CD4-positive, alpha-beta T cell treated with Interleukin-17A for 4 hours (primary cell): Measurements from ENCODE around the gene IL18R1.
A peak's percentile ranks its signal among the peaks of the same experiment; 100 is the strongest.

Experiments
- DNase-seq: peaks from one replicate; pipeline ENCODE4 v3.0.0-alpha.2; 2020; ENCODE audit warnings: mixed read lengths

IL18R1 gene

DNA sequence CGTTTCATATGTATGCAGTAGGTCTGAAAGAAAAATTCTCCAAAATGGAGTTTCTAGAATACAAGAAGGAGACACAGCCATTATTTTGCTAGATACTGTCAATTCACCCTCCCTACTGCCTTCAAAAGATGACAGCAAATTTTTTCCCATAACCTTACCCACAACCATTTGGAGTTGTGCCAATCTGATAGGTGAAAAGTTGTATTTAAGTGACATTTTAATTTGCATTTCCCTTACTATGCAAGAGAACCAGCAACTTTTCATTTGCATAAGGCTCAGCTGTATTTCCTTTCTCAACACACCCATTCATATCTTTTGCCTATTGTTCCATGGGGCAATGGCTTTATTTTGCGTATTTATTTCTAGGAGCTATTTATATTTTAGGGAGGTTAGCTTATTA is 36.0 kb downstream of the IL18R1 start:
- peak; percentile 13 for DNase-seq

DNA sequence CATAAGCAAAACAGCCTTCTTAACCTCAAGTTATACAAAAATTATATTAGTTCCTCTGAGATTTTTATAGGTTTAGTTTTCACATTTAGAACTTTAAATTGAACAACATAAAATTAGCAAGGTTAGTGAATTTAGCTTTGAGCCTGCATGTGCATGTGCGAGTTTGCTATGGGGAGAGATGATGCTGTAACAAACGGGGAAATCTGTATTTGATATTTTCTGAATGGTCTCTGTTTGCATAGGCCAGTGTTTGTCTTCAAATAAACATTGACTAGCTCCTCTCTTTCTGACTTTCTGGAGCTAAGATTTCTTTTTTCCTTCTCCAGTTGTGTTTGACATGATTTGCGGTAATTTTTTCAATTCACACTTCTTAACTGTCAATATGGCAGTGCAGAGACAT is 36.5 kb downstream of the IL18R1 start:
- DNase-seq: no peak

GRCh38 chr2:102392942-102393341 is 37.3 kb downstream of the IL18R1 start:
- no peak for DNase-seq

DNA sequence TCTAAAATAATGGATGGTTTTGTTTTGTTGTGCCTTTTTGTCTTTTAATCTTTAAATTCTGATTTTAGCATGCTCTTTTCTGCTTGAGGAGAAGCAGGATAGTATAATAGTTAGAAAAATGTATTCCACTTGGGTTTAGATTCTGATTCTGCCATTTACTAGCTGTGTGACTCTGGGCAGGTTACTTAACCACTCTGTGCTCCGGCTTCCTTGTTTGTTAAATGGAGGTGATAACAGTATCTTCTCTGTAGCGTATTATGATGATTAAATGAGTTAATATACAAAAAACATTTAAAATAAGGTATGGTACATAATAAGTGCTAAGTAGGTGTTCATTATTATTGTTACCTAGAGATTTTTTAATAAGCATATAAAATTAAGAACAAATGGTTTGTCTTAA is 40.4 kb downstream of the IL18R1 start:
- no peak for DNase-seq

DNA sequence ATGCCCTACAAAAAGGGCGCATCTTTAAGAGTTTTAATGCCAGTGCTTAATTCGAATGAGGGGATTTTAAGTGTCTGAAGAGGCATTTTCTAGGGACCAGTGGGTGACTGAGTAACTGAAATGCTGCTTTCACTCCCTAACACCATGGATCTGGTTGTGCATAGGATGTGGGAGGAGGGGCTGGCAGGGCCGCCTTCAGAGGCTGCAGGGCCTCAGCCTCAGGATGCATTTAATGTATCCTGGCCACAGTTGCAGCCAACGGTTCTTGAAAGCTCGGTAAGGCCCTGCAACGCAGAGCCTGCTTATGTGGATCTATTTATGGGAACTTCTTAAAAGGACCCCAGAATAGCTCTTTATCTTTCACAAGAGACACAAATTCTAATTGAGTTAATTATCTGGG is 41.6 kb downstream of the IL18R1 start:
- no peak for DNase-seq

DNA sequence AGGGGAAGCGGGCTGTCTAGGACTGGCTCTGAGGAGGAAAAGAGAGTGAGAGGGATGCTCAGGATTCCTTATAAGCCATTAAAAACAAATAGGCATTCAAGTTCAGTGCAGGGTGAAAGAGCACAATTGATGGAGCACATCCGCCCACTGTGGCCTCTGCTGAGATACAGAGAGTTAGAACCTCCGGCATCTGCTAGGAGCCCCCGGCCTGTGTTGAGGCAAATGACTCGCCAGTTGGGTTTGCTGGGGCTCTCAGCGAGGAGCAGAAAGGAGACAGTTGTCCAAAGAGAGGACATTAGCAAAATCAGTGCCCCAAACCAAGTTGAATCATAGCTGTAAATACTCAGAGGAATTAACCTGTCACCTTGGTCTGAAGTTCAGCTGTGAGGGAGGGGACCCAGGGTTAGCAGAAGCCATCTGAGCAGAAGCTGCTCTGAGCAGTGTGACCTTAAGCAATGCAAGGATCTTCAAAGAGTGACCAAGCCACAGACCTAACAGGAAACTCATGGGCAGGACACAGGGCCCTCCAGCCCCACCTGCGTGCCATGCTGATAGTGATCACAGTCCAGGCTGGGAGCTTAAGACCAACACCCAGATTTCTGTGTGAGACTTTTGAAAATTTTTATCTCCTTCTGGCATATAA is 44.0 kb downstream of the IL18R1 start:
- DNase-seq: no peak

- no peak for DNase-seq
Measured at GRCh38 chr2:102401456-102401855, 45.9 kb downstream of the IL18R1 start.

DNA sequence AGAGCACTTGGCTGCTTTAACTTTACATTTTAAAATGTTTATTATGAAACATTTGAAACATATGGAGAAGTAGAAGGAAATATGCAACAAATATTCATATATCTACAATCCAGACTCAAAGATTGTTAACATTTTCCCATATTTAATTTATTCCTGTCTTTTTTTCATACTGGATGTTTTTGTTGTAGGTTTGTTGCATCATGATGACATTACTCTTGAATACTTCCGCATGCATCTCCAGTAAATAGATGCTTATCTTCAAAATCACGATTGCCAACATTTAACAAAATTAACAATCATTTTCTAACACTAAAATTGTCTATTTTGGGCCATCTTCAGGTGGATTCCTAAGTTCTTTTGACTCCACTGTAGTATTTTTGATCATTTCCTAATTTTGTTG is 46.3 kb downstream of the IL18R1 start:
- DNase-seq: no peak

- DNase-seq: no peak
Measured at GRCh38 chr2:102410952-102411351, 55.4 kb downstream of the IL18R1 start.

DNA sequence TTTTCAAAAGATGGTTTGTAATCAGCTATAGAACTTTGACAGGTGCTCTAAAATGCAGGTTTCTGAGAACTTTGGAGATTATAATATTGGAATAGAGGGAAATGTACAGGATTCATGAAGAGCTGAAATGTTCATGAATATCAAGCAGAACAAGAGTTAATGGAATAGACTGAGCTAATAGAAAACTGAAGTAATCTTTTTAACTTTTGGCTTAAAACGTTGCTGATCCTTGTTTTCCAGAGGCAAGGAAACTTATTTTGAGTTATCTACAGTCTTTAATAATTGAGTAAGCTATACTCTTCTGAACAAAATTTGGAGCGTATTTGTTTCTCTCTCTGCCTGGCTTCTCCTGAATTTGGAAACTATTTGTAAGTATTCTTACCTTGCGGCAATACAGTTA is 56.6 kb downstream of the IL18R1 start:
- no peak for DNase-seq

DNA sequence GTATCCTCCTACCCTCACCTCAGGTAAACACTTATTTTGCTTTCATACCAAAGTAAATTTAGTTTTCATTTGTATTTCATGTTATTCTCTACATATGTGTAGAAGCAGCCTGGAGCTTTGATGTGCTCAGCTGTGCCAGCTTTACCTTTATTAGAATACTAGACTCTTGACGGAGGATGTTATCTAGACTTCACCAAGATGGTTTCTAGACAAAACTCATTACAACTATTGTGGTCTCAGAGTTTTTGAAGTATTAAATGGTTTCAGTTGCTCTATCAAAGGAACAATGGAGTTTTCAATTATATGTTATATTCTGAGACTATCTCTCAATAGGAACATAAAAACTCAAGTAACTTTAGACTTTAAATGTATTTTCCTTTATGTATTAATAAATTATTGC is 62.4 kb downstream of the IL18R1 start:
- DNase-seq: peak; percentile 14

DNA sequence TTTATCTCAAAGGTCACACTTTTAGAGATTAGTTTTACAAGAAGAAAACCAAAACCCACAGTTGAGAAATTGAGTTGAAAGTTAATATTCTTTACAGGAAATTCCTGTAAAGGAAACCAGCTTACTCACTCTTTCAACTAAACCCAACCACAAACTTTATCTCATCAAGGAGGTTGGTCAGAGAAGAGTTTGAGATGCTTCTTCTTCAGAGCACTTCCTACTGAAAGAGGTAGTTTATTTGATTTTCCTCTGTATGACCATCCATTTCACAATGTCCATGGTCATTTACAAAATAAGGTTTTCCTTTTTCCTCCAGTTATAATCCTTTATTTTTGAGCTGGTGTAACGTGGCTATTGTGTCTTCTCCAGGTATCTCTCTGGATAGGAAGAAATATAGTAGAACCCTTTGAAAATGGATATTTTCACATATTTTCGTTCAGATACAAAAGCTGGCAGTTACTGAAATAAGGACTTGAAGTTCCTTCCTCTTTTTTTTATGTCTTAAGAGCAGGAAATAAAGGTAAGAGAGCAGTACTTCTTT is 62.9 kb downstream of the IL18R1 start:
- DNase-seq: no peak

- no peak for DNase-seq
Measured at GRCh38 chr2:102420290-102420689, 64.7 kb downstream of the IL18R1 start.

DNA sequence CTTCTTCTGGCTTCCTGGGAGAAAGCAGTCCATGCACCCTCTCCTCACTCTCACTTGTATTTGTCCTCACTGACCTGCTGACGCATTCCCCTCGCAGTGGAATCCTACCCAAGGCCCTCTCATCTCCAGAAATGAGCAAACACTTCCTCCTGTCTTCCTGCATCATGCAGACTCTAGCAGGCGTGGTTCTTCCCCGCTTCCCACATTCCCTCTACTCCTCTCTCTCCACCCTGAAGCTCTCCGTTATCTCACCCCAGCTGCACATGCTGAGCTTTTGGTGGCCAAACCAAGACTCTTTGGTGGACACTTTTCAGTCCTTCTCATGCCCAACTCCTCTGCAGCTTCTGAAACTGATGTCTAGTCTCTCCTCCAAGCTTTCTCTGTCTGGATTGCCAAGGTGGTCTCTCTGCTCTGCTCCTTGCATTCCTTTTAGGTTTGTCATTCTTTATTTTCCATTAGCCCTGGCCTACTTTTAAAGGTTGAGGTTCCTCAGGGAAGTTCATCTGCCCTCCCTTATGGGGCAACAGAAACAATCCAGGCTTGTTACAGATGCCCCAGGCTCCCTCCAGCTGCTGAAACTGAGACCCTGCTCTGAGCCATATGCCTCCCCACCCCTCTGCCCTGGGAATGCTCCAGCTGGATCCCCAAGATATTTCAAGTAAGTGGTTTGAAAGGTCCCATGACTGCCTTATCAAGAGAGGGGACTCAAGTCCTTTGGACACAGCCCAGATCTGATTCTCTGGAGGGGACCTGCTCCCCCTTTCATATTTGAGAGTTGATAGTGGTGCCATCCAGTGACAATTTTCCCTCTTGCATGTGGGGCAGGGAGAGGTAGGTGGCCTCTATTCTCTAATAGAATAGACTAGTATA is 66.5 kb downstream of the IL18R1 start:
- DNase-seq: no peak

DNA sequence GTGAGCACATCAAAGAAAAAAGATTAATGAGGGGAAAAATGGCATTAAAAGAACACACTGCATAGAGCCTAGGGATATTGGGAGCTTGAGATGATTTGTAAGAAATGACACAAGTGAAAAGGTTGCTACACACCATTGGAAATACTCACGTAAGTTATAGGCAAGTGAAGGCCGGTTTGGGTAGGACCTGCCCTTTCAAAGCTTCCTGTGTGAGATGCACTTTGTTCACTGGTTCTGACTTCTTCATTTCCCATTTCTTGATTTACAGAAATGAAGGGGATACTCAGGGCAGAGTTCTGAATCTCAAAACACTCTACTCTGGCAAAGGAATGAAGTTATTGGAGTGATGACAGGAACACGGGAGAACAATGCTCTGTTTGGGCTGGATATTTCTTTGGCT is 67.3 kb downstream of the IL18R1 start, which contains the start of gene IL18RAP:
IL18RAP (plus strand) TSS at position 251 of the 400 bp plus-strand sequence; CDS start at position 369, 118 bp downstream.
- no peak for DNase-seq

- no peak for DNase-seq
Measured at GRCh38 chr2:102423368-102423767, 67.8 kb downstream of the IL18R1 start.

DNA sequence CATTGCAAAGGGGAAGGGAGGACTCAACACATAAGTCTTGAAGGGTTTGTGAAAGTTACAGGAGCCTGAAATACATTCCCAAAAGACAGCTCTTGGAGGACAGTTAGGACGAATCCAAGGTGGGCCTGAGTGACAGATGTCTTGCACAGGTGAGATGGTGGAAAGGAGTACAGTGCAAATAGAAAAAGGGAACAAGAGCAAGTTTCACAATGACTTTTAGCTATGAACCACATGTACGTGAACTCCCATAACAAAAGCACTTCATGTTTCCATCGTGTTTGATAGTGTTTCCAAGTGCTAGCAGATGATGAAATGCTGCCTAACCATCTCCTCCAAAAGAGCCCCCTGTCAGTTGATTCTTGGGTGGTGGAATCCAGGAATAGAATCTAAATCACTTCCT is 69.2 kb downstream of the IL18R1 start:
- no peak for DNase-seq

GRCh38 chr2:102425441-102426132 is 70.0 kb downstream of the IL18R1 start:
- no peak for DNase-seq

DNA sequence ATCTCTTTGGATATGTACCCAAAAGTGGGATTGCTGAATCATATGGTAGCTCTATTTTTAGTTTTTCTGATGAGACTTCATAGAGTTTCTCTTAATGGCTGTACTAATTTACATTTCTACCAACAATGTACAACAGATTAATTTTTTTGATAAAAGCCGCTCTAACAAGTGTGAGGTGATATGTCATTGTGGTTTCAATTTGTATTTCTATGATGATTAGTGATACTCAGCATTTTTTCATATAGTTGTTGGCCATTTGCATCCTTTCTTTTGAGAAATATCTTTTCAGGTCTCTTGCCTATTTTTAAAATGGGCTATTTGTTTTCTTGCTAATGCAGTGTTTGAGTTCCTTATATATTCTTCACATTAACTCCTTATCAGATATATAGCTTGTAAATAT is 71.7 kb downstream of the IL18R1 start:
- DNase-seq: no peak

GRCh38 chr2:102428573-102428972 is 73.0 kb downstream of the IL18R1 start:
- no peak for DNase-seq

GRCh38 chr2:102432386-102432785 is 76.8 kb downstream of the IL18R1 start:
- no peak for DNase-seq

DNA sequence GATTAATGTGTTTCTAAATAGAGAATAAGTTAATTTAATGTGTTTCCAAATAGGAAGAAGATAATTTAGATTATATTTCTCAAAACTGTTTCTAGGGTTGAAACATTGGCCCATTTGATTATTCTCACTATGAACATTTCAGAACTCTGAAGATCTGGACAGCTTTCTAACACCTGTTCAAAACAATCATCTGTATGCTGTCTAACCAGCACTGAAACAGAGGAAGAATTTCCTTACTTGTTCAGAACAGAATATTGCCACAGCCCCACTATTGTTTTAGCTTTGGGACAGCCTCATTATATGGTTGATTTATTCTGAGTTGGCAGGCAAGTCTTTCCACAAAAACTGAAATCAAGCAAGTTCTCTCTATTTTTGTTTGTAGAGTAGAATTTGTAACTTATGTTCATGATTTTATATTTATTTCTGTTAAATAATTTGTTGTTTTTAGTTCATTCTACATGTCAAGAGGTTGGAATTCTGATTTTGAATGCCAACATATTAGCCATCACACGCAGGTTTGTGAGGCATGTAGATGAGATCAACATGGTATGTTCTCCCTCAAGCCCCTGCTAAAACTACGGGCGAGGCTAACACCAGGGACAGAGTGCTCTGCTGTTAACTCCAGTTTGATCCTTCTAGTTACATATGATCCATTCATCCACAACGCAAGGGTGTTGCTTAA is 78.5 kb downstream of the IL18R1 start:
- DNase-seq: no peak
